Esophagus muscularis mucosa (tissue), 4 donors: ENCODE results near the gene CSRP3. TPM values are rescaled to one million over a fixed set of nuclear protein-coding genes. Genes with fewer than 3 reads are reported as not detected.

Experiments used
- DNase-seq: peaks from one replicate; pipeline ENCODE4 v3.0.0-alpha.2; 2017; ENCODE audit errors: extremely low spot score
- H3K27ac ChIP-seq, 4 donors: fragments of 200-600 bp; sonication (generic); replicated peaks in 1 of 4; 1 replicate in 3 of 4; 2 replicates in 1 of 4; pipeline ENCODE4 v1.5.1; 2016 to 2019; ENCODE audit warnings: mild to moderate bottlenecking in 1 of 4
- H3K27me3 ChIP-seq, 4 donors: fragments of 200-600 bp; sonication (generic); one replicate each; pipeline versions ENCODE4 v1.5.1 to v1.6.0; 2016 to 2019
- H3K36me3 ChIP-seq, 4 donors: fragments of 200-600 bp; sonication (generic); one replicate each; pipeline ENCODE4 v1.5.1; 2016 to 2019
- H3K4me1 ChIP-seq, 4 donors: fragments of 200-600 bp; sonication (generic); one replicate each; pipeline ENCODE4 v1.5.1; 2016 to 2019
- H3K4me3 ChIP-seq, 4 donors: fragments of 200-600 bp; sonication (generic); 1 replicate in 2 of 4; 2 replicates in 2 of 4; pipeline ENCODE4 v1.5.1; 2016 to 2019; ENCODE audit warnings: mild to moderate bottlenecking in 4 of 4, moderate library complexity in 1 of 4
- H3K9me3 ChIP-seq, 4 donors: fragments of 200-600 bp; sonication (generic); 1 replicate in 3 of 4; 2 replicates in 1 of 4; pipeline ENCODE4 v1.5.1; 2016 to 2019
- EP300 ChIP-seq: sonication (generic); formaldehyde crosslinking; IDR thresholded peaks from one replicate; pipeline ENCODE4 v1.6.1; 2017; ENCODE audit warnings: antibody characterized with exemption
- POLR2A ChIP-seq: fragments of 450-650 bp; IDR thresholded peaks from one replicate; pipeline ENCODE4 v1.6.1; 2017; ENCODE audit warnings: antibody characterized with exemption, moderate library complexity, mild to moderate bottlenecking, low read depth
- POLR2AphosphoS5 ChIP-seq, 2 donors: sonication (generic); formaldehyde crosslinking; IDR thresholded peaks; one replicate each; pipeline ENCODE4 v1.6.1; 2017; ENCODE audit warnings: antibody characterized with exemption in 2 of 2
- WGBS: methylation state at CpG from one replicate; pipeline ENCODE4 v1.1.5; 2018; 5-methylcytosine and 5-hydroxymethylcytosine counted together
- intact Hi-C: fragments of 100-400 bp; cut with DNase I; formaldehyde crosslinking; loops from one replicate; pipeline ENCODE4 v1.15.1; 2023
- total RNA-seq, 4 donors: library from RNA; depleted of rRNA; stranded (reverse); fragments of >200 nt; gene quantifications; one replicate each; pipeline versions ENCODE4 v1.1.0 to v1.2.1, GENCODE V29; 2016
- TF ChIP-seq, protein P1 (sequence below), 3 experiments: fragments of 200-600 bp in 2 of 3; fragments of 450-650 bp in 1 of 3; sonication (generic) in 2 of 3; IDR thresholded peaks; one replicate each; pipeline ENCODE4 v1.5.1; 2017 to 2019; ENCODE audit warnings: antibody characterized with exemption in 3 of 3, mild to moderate bottlenecking in 2 of 3, moderate library complexity in 1 of 3

The CSRP3 gene
- total RNA-seq, 4 donors from 2014 or later, result not detected

DNA sequence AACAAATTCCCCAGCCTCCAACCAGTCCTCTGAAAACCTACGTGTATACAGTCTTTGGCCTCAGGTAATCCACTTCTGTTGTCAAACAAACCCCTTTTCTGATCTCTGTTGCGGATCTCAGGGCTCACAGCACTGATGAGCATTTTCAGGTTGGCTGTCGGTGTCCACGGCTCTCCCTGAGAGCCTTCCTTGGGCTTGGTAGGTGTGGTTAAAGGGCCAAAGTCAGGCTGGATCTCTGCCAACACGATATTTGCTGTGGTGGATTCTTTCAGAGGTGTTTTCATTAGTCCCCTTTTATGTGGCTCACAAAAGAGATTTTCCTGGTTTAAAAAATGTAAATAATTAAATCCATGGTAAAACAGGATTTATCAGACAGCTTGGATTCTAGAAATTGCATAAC, 36.0 kb upstream of the CSRP3 start:
- H3K27me3 ChIP-seq, result peaks cover 0 to 53% (median 26%) of the 10 kb centered on the region in 4 donors
- H3K9me3 ChIP-seq, result no peaks in the 10 kb centered on the region
- no peak overlapping the region for H3K4me3 ChIP-seq
- H3K27ac ChIP-seq, result no peak overlapping the region
- 89% methylated on average over 5 of the region's 5 CpGs for WGBS
- TF ChIP-seq, protein P1, sequence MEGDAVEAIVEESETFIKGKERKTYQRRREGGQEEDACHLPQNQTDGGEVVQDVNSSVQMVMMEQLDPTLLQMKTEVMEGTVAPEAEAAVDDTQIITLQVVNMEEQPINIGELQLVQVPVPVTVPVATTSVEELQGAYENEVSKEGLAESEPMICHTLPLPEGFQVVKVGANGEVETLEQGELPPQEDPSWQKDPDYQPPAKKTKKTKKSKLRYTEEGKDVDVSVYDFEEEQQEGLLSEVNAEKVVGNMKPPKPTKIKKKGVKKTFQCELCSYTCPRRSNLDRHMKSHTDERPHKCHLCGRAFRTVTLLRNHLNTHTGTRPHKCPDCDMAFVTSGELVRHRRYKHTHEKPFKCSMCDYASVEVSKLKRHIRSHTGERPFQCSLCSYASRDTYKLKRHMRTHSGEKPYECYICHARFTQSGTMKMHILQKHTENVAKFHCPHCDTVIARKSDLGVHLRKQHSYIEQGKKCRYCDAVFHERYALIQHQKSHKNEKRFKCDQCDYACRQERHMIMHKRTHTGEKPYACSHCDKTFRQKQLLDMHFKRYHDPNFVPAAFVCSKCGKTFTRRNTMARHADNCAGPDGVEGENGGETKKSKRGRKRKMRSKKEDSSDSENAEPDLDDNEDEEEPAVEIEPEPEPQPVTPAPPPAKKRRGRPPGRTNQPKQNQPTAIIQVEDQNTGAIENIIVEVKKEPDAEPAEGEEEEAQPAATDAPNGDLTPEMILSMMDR (IDR thresholded peaks at IDR 0.05), result no peak
- TF ChIP-seq POLR2A (no peak), POLR2AphosphoS5 (IDR thresholded peaks at IDR 0.05) (no peak), EP300 (no peak)
- H3K4me1 ChIP-seq, result peaks cover 21 to 28% (median 27%) of the 10 kb centered on the region in 4 donors
- intact Hi-C loops, result no loop called here
- peak; percentile 62 for DNase-seq
- no peaks in the 10 kb centered on the region for H3K36me3 ChIP-seq

DNA sequence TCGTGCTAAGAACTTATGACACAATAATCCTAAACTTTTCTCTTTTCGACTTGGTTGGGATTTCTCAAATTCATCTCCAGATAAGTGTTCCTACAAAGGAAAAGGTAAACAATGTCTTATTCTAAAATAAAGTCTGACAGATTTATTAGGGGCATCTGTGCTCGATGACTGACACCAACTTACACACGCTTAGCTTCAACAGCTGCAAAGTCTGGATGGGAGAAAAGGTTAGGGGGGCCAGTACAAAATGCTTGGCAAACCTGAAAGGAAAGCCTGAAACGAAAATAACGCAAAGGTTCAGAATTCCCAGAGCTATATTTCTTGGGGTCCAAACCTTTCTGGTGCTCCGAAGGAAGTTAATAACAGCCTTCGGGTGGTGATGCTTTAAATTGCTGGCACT, 35.6 kb upstream of the CSRP3 start:
- DNase-seq, result no peak
- 87% methylated on average over 8 of the region's 8 CpGs for WGBS
- no peaks in the 10 kb centered on the region for H3K9me3 ChIP-seq
- H3K27ac ChIP-seq, result no peak overlapping the region
- H3K4me3 ChIP-seq, result no peak overlapping the region
- intact Hi-C loops, result no loop called here
- H3K27me3 ChIP-seq, result peaks cover 0 to 49% (median 21%) of the 10 kb centered on the region in 4 donors
- H3K4me1 ChIP-seq, result peaks cover 20 to 24% (median 24%) of the 10 kb centered on the region in 4 donors
- TF ChIP-seq, protein P1 (IDR thresholded peaks at IDR 0.05), result no peak
- no peak for TF ChIP-seq POLR2AphosphoS5 (IDR thresholded peaks at IDR 0.05)
- no peaks in the 10 kb centered on the region for H3K36me3 ChIP-seq

DNA sequence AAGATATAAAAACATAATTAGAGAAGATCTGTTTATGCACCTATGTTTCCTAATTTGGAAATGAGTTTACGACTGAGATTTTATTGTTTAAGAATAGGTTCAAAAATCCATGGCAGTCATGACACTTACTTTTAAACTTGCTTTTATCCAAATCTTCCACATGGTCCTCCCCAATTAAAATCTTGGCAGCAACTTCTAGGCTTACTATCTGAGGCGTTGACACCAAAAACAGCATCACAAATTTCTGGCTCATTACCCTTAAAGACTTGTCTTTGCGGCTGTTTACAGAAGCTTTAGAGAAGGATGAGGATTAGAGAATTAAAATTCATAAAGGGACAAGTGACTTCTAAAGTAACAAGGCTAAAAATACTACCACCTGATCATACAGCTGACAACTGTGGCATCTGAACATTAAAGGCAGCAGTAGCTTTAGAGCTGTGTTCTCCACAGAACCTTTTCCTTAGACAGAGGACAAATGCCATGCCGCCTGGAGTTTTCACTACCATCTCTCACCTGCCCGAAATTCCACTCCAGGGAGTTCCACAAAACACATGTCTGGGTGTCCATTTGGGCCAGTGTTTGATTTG, 32.5 kb upstream of the CSRP3 start:
- intact Hi-C loops, result no loop called here
- TF ChIP-seq, protein P1 (IDR thresholded peaks at IDR 0.05), result no peak
- TF ChIP-seq POLR2AphosphoS5 (IDR thresholded peaks at IDR 0.05), result no peak
- no peak for TF ChIP-seq EP300
- TF ChIP-seq POLR2A, result no peak
- H3K4me3 ChIP-seq, result no peak overlapping the region
- peaks cover 0 to 24% (median 3%) of the 10 kb centered on the region in 4 donors for H3K27me3 ChIP-seq
- H3K36me3 ChIP-seq, result no peaks in the 10 kb centered on the region
- 93% methylated on average over 5 of the region's 5 CpGs for WGBS
- no peak overlapping the region for H3K27ac ChIP-seq
- H3K4me1 ChIP-seq, result no peaks in the 10 kb centered on the region
- peak; percentile 7 for DNase-seq
- H3K9me3 ChIP-seq, result no peaks in the 10 kb centered on the region

DNA sequence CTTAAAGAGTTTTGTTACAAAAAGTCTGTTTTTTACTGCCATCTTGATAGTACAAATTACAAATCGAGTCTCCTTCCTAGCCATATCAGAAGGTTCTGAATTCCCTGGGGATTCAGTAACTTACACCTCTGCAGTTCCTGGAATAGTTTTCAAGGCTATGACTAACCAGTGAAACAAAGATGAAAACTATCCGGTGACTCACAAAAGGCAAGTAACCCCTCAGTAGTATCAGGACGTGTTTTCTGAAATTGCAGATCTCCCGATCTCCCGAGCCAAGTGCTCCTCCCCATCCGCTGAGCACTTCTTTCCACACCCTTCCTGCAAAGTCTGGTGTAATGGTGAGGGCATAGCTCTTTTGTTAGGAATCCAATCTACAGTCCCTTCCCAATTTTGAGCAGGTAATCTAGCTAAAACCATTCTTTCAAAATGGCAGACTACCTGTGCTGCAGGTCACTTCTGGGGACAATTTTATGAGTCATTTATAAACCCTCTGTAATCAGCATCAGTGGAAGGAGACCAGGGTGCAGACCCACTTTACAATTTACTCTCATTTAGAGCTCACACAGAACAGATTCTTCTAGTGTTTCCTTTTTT, 31.2 kb upstream of the CSRP3 start:
- 62% methylated on average over 6 of the region's 6 CpGs for WGBS
- Histone ChIP-seq H3K4me1 (no peaks in the 10 kb centered on the region), H3K27ac (no peak overlapping the region), H3K9me3 (no peaks in the 10 kb centered on the region), H3K4me3 (no peak overlapping the region), H3K27me3 (peaks cover 0 to 17% (median 0%) of the 10 kb centered on the region in 4 donors), H3K36me3 (no peaks in the 10 kb centered on the region)
- TF ChIP-seq POLR2AphosphoS5 (IDR thresholded peaks at IDR 0.05) (no peak), EP300 (no peak)
- TF ChIP-seq, protein P1 (IDR thresholded peaks at IDR 0.05), result no peak
- DNase-seq, result peak; percentile 70
- intact Hi-C loops, result no loop called here

DNA sequence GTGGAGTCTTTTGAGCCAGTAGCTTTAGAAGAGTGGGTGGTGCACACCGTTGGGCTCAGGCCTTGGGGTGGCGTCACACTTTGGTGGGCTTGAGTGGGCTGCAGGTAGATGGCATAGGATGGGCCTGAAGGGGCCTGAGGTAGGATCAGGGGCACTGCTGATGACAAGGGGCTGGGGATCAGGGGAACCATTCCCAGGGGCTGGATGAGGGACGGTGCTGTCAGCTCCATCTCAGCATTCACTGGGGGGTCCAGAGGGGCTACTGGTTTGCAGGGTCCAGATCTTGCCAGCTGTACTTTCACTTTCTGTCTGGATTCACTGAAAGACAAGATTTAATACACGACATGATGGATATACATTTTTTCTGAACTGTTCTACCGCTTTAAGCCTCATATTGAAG, 27.9 kb upstream of the CSRP3 start:
- DNase-seq, result peak; percentile 91
- no peak for TF ChIP-seq EP300
- no peak for TF ChIP-seq POLR2AphosphoS5 (IDR thresholded peaks at IDR 0.05)
- TF ChIP-seq POLR2A, result no peak
- TF ChIP-seq, protein P1 (IDR thresholded peaks at IDR 0.05), result no peak
- H3K4me1 ChIP-seq, result no peaks in the 10 kb centered on the region
- no peaks in the 10 kb centered on the region for H3K27me3 ChIP-seq
- 91% methylated on average over 5 of the region's 5 CpGs for WGBS
- intact Hi-C loops, result no loop called here
- H3K36me3 ChIP-seq, result no peaks in the 10 kb centered on the region
- H3K27ac ChIP-seq, result no peak overlapping the region
- no peak overlapping the region for H3K4me3 ChIP-seq
- no peaks in the 10 kb centered on the region for H3K9me3 ChIP-seq
